ENCODE data around the gene CRELD1. TPM values are rescaled to one million over a fixed set of nuclear protein-coding genes. Genes with fewer than 3 reads are reported as not detected.

CRELD1 gene
- total RNA-seq, 1 experiment from 2014 or later, result 18.7 TPM

GRCh38 chr3:9944271-9944670 lies 10.6 kb downstream of the CRELD1 start:
- Histone ChIP-seq H3K4me3 (replicated peaks in 1 of 2; ENCODE audit: low read depth in 1 of 2, low read length in 2 of 2) (no peak overlapping the region), H3K27ac (ENCODE audit: low read depth, low read length) (no peak overlapping the region), H3K9ac (ENCODE audit: low read length) (no peak overlapping the region), H3K27me3 (ENCODE audit: insufficient read depth, low read length) (no peaks in the 10 kb centered on the region), H3K4me1 (ENCODE audit: control insufficient read depth in 1 of 2, insufficient read depth in 2 of 2, low read length in 2 of 2) (peaks cover 7 to 28% of the 10 kb centered on the region in 2 experiments; a peak in 3 of 4 replicates), H4K20me1 (ENCODE audit: insufficient read depth) (no peaks in the 10 kb centered on the region), H2AFZ (ENCODE audit: low read depth, low read length, poor library complexity, severe bottlenecking) (no peak overlapping the region), H3K4me2 (ENCODE audit: low read length) (no peak overlapping the region), H3K9me2 (ENCODE audit: insufficient read depth) (no peaks in the 10 kb centered on the region), H3K9me3 (ENCODE audit: control insufficient read depth in 1 of 2, insufficient read depth in 1 of 2, low read depth in 1 of 2, low read length in 2 of 2) (no peaks in the 10 kb centered on the region), H3K79me2 (ENCODE audit: insufficient read depth, low read length) (peaks cover 6% of the 10 kb centered on the region; the same call in 1 of the 2 replicates), H3K36me3 (ENCODE audit: control insufficient read depth in 1 of 2, insufficient read depth in 2 of 2, low read length in 2 of 2) (peaks cover 0 to 6% of the 10 kb centered on the region in 2 experiments; a peak in 1 of 4 replicates)
- DNase-seq (ENCODE audit: low read depth, low spot score) (no peak), ATAC-seq (no peak)
- ChIA-PET POLR2A (no interaction called here), CTCF (no interaction called here), RAD21 (ENCODE audit: low non-redundant PET in 1 of 2, low total read pairs in 2 of 2, uncharacterized antibody in 2 of 2, unreplicated experiment in 2 of 2) (no interaction called here)
- no TSS peak for BruUV-seq (replicated peaks)
- intact Hi-C loops (cut with micrococcal nuclease), result loop anchor here (10.0 kb wide), 1 partner anchor 281 kb away; no protein-coding TSS in a partner anchor
- TF ChIP-seq POLR2AphosphoS5 (IDR thresholded peaks at IDR 0.05; ENCODE audit: low read depth, low read length), result 0 out of 2 replicates have a peak, but pooled peaks have one; percentile 3
- no peak for TF ChIP-seq RAD21 (IDR thresholded peaks at IDR 0.05; ENCODE audit: low read depth)

- peak overlapping the region; percentile 66 to 84 for H3K4me3 ChIP-seq (replicated peaks in 1 of 2; ENCODE audit: low read depth in 1 of 2, low read length in 2 of 2)
- no peaks in the 10 kb centered on the region for H3K9me2 ChIP-seq (ENCODE audit: insufficient read depth)
- H3K4me2 ChIP-seq (ENCODE audit: low read length), result peak overlapping the region; percentile 94
- no peak for ATAC-seq
- CTCF ChIA-PET, result interaction anchor here (1.4 to 2.1 kb wide), 2 partner anchors 12 to 91 kb away, joined by 4 to 65 read pairs; partner anchors contain the start of gene CRELD1
- H3K27me3 ChIP-seq (ENCODE audit: insufficient read depth, low read length), result no peaks in the 10 kb centered on the region
- peak overlapping the region; percentile 85 for H3K9ac ChIP-seq (ENCODE audit: low read length)
- H3K36me3 ChIP-seq (ENCODE audit: control insufficient read depth in 1 of 2, insufficient read depth in 2 of 2, low read length in 2 of 2), result peaks cover 0 to 6% of the 10 kb centered on the region in 2 experiments; a peak in 1 of 4 replicates
- peaks cover 7 to 28% of the 10 kb centered on the region in 2 experiments; a peak in 3 of 4 replicates for H3K4me1 ChIP-seq (ENCODE audit: control insufficient read depth in 1 of 2, insufficient read depth in 2 of 2, low read length in 2 of 2)
- POLR2A ChIA-PET, result interaction anchor here (1.7 kb wide), 1 partner anchor 42 kb away, joined by 7 read pairs; the partner anchor contains the start of gene EMC3
- H3K9me3 ChIP-seq (ENCODE audit: control insufficient read depth in 1 of 2, insufficient read depth in 1 of 2, low read depth in 1 of 2, low read length in 2 of 2), result no peaks in the 10 kb centered on the region
- H3K79me2 ChIP-seq (ENCODE audit: insufficient read depth, low read length), result peaks cover 6% of the 10 kb centered on the region; the same call in 1 of the 2 replicates
- DNase-seq (ENCODE audit: low read depth, low spot score), result no peak
- no TSS peak for BruUV-seq (replicated peaks)
- H3K27ac ChIP-seq (ENCODE audit: low read depth, low read length), result peak overlapping the region; percentile 98; the same call in 1 of the 2 replicates
- intact Hi-C loops (cut with micrococcal nuclease), result loop anchor here (5.0 to 10.0 kb wide), 3 partner anchors 228 to 443 kb away; no protein-coding TSS in a partner anchor
- no peaks in the 10 kb centered on the region for H4K20me1 ChIP-seq (ENCODE audit: insufficient read depth)
- RAD21 ChIA-PET (ENCODE audit: low non-redundant PET in 1 of 2, low total read pairs in 2 of 2, uncharacterized antibody in 2 of 2, unreplicated experiment in 2 of 2), result no interaction called here
- H2AFZ ChIP-seq (ENCODE audit: low read depth, low read length, poor library complexity, severe bottlenecking), result no peak overlapping the region
- TF ChIP-seq POLR2A (IDR thresholded peaks at IDR 0.05; ENCODE audit: borderline replicate concordance, extremely low read depth, insufficient read depth, insufficient read length), result no peak
- TF ChIP-seq FOSL1 (IDR thresholded peaks at IDR 0.05; ENCODE audit: low read depth), result no peak
- no peak for TF ChIP-seq TCF7L2 (IDR thresholded peaks at IDR 0.05; ENCODE audit: borderline replicate concordance, extremely low read depth, insufficient read depth, insufficient read length)
- TF ChIP-seq POLR2AphosphoS5 (IDR thresholded peaks at IDR 0.05; ENCODE audit: low read depth, low read length), result no peak
- no peak for TF ChIP-seq SIN3A (IDR thresholded peaks at IDR 0.05; ENCODE audit: low read depth)
- TF ChIP-seq ELF1 (IDR thresholded peaks at IDR 0.05; ENCODE audit: borderline replicate concordance, low read depth), result no peak
- TF ChIP-seq ZFX (IDR thresholded peaks at IDR 0.05), result no peak
- TF ChIP-seq ZNF274 (IDR thresholded peaks at IDR 0.05; ENCODE audit: low read depth, low read length), result no peak
- TF ChIP-seq EZH2 (IDR thresholded peaks at IDR 0.05), result no peak
- no peak for TF ChIP-seq REST (IDR thresholded peaks at IDR 0.05; ENCODE audit: low read depth)
- TF ChIP-seq CEBPB (IDR thresholded peaks at IDR 0.05; ENCODE audit: low read depth), result no peak
- no peak for TF ChIP-seq EGR1 (IDR thresholded peaks at IDR 0.05; ENCODE audit: low read depth)
- TF ChIP-seq ZBTB33 (IDR thresholded peaks at IDR 0.05; ENCODE audit: extremely low read depth, insufficient replicate concordance, low read length), result no peak
- TF ChIP-seq RAD21 (IDR thresholded peaks at IDR 0.05; ENCODE audit: low read depth), result no peak
Observed at GRCh38 chr3:9945358-9945757, 11.7 kb downstream of the CRELD1 start.

Measured in HCT116 (cell line).